Activated naive CD4-positive, alpha-beta T cell treated with anti-CD3 and anti-CD28 coated beads, Interleukin-2, amount 10 ng/mL, durations not matched to agents 7 days and 5 days (primary cell): ENCODE data around the gene AFF3.

ENCODE experiments used
- CTCF ChIA-PET: fragments of 350-600 bp; sonication (Branson Sonifier 250); formaldehyde crosslinking; loops from one replicate; lab custom pipeline; 2021; ENCODE audit warnings: antibody characterized with exemption; lab: Charles Lee
- DNase-seq: peaks from one replicate; pipeline ENCODE4 v3.0.0-alpha.2; 2020
- H3K27ac Mint-ChIP-seq: one replicate; pipeline ENCODE4 v1.8.0; 2021; ENCODE audit warnings: mild to moderate bottlenecking, moderate library complexity, mixed read lengths
- H3K27me3 Mint-ChIP-seq: one replicate; pipeline ENCODE4 v1.8.0; 2021; ENCODE audit warnings: mild to moderate bottlenecking, mixed read lengths
- H3K36me3 Mint-ChIP-seq: one replicate; pipeline ENCODE4 v1.8.0; 2021; ENCODE audit warnings: mixed read lengths
- H3K4me1 Mint-ChIP-seq: one replicate; pipeline ENCODE4 v1.8.0; 2021; ENCODE audit warnings: mixed read lengths
- H3K4me3 Mint-ChIP-seq: one replicate; pipeline ENCODE4 v1.8.0; 2021; ENCODE audit warnings: mild to moderate bottlenecking, moderate library complexity, mixed read lengths
- H3K9me3 Mint-ChIP-seq: one replicate; pipeline ENCODE4 v1.8.0; 2021; ENCODE audit warnings: mixed read lengths

AFF3 gene

DNA sequence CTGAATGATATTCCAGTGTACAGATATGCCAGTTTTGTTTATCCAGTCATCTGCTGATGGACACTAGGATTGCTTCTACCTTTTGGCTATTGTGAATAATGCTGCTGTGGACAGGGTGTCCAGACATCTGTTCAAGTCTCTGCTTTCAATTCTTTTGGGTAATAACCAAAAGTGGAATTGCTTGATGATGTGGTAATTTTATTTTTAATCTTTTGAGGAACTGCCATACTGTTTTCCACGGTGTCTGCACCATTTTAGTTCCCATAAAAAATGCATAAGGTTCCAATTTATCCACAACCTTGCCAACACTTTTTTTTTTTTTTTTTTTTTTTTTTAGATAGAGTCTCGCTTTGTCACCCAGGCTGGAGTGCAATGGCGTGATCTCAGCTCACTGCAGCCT is 510.7 kb downstream of the AFF3 start:
- H3K4me1 Mint-ChIP-seq, result no peaks in the 10 kb centered on the region
- no peak for DNase-seq
- H3K27ac Mint-ChIP-seq, result no peak overlapping the region
- H3K36me3 Mint-ChIP-seq, result no peaks in the 10 kb centered on the region
- H3K27me3 Mint-ChIP-seq, result no peaks in the 10 kb centered on the region
- peaks cover 11% of the 10 kb centered on the region for H3K9me3 Mint-ChIP-seq
- no peak overlapping the region for H3K4me3 Mint-ChIP-seq
- CTCF ChIA-PET, result no interaction called here

DNA sequence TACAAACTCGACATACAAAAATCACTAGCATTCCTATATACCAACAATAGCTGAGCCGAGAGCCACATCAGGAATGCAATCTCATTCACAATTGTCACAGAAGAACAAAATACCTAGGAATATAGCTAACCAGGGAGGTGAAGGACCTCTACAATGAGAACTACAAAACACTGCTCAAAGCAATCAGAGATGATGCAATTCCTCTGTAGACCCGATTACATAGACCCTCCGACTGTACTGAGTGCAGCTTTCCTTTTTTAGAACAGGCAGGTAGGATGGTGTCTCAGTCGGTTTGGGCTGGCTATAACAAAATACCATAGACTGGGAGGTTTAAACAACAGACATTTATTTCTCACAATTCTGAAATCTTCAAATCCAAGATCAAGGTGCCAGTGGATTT is 513.1 kb downstream of the AFF3 start:
- DNase-seq, result no peak
- no peaks in the 10 kb centered on the region for H3K27me3 Mint-ChIP-seq
- H3K4me1 Mint-ChIP-seq, result no peaks in the 10 kb centered on the region
- peaks cover 11% of the 10 kb centered on the region for H3K9me3 Mint-ChIP-seq
- H3K4me3 Mint-ChIP-seq, result no peak overlapping the region
- CTCF ChIA-PET, result no interaction called here
- H3K36me3 Mint-ChIP-seq, result no peaks in the 10 kb centered on the region
- H3K27ac Mint-ChIP-seq, result no peak overlapping the region

DNA sequence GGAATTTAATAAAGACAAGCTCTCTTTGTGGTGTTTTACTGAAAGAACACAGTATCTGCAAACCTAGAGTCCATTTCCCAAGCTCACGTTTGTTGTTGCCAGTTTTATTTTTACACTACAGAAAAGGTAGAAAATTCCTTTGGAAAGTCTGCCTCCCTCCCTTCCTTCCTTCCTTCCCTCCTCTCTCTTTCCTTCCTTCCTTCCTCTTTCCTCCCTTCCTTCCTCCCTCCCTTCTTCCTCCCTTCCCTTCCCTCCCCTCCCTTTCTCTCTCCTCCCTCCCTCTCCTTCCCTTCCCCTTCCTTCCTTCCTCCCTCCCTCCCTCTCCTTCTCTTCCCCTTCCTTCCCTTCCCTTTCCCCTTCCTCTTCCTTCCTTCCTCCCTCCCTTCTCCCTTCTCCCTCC is 516.2 kb downstream of the AFF3 start:
- no peak overlapping the region for H3K4me3 Mint-ChIP-seq
- H3K27me3 Mint-ChIP-seq, result no peaks in the 10 kb centered on the region
- no peaks in the 10 kb centered on the region for H3K9me3 Mint-ChIP-seq
- no peak for DNase-seq
- no peaks in the 10 kb centered on the region for H3K4me1 Mint-ChIP-seq
- CTCF ChIA-PET, result no interaction called here
- H3K36me3 Mint-ChIP-seq, result no peaks in the 10 kb centered on the region
- no peak overlapping the region for H3K27ac Mint-ChIP-seq

DNA sequence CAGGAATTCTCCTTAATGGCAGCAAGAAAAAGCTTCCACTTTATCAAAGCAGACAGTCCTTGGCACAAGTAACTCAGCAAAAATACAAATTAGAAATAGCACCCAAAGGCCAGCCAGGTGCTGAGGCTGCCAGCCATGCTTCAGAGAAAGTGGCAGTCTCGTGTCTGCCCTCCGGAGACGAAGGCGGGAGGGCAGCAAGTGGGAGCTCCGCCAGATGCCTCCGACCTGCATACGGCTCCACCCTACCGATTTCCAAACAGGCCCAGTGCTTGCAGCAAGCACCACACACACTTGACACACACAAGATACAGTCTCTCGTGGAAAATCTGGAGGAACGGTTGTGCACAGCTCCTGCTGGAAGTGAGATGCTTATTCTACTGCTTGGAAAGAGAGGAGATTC is 517.7 kb downstream of the AFF3 start:
- H3K9me3 Mint-ChIP-seq, result no peaks in the 10 kb centered on the region
- CTCF ChIA-PET, result interaction anchor here (1.2 kb wide), 1 partner anchor 10 kb away, joined by 3 read pairs; no protein-coding TSS in a partner anchor
- H3K4me1 Mint-ChIP-seq, result no peaks in the 10 kb centered on the region
- H3K36me3 Mint-ChIP-seq, result no peaks in the 10 kb centered on the region
- no peak overlapping the region for H3K4me3 Mint-ChIP-seq
- no peak overlapping the region for H3K27ac Mint-ChIP-seq
- H3K27me3 Mint-ChIP-seq, result no peaks in the 10 kb centered on the region
- no peak for DNase-seq

DNA sequence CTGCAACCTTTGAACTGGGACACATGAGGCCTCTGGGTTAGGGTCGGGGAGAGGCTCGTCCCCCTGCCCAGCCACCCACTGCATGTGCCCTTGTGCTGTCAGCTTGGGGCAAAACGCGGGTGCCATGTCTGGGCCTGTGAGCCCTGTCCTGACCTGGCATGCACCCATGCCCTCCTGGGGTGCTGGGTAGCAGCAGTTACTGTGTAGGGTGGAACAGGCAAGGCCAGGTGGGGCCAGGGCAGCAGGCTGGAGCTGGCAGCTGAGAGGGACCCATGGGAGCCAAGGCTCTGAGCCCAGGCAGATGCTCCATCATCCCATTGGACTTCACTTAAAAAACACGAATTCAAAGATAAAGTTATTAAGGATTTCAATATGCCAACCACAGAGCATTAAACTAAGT is 518.8 kb downstream of the AFF3 start:
- CTCF ChIA-PET, result interaction anchor here (1.2 kb wide), 1 partner anchor 8 kb away, joined by 3 read pairs; no protein-coding TSS in a partner anchor
- no peaks in the 10 kb centered on the region for H3K27me3 Mint-ChIP-seq
- H3K36me3 Mint-ChIP-seq, result no peaks in the 10 kb centered on the region
- no peak for DNase-seq
- H3K27ac Mint-ChIP-seq, result no peak overlapping the region
- no peak overlapping the region for H3K4me3 Mint-ChIP-seq
- no peaks in the 10 kb centered on the region for H3K4me1 Mint-ChIP-seq
- H3K9me3 Mint-ChIP-seq, result no peaks in the 10 kb centered on the region

DNA sequence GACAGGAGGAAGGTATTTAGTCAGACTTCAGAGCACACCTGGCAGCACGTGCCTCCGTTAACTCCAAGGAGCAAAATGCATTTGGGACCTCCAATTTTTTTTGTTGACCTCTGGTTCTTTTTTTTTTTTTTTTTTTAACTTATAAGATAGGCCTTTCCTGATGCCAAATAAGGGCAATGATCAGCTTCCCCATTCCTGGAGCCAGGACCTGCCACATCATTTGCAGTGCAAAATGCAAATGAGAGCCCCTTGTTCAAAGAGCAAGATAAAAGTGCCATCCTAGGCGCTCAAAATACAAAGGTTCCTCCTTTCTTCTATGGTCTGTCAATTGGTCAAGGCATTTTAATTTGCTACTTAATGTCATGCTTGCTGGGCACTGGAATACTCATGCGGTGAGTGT is 519.4 kb downstream of the AFF3 start:
- CTCF ChIA-PET, result no interaction called here
- no peak overlapping the region for H3K4me3 Mint-ChIP-seq
- no peaks in the 10 kb centered on the region for H3K27me3 Mint-ChIP-seq
- no peak for DNase-seq
- no peaks in the 10 kb centered on the region for H3K9me3 Mint-ChIP-seq
- H3K27ac Mint-ChIP-seq, result no peak overlapping the region
- no peaks in the 10 kb centered on the region for H3K36me3 Mint-ChIP-seq
- H3K4me1 Mint-ChIP-seq, result no peaks in the 10 kb centered on the region

DNA sequence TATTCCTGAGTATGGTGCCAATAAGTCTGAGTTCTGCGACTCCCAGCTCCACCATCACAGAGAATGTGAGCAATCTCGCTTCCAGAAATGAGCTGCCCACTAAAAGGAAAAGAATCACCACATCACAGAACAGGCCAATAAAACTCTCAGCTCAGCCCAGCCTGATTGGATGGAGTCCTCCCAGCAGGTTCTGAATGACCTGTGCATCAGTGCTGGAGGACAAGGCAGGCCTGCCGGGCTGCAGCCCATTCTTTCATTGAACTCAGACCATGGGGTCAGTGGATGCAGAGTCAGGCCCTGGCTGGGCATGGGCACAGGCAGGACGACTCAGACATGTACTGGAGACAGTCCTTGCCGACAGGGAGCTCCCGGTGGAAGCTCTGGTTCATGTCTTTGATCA is 519.9 kb downstream of the AFF3 start:
- no peaks in the 10 kb centered on the region for H3K9me3 Mint-ChIP-seq
- CTCF ChIA-PET, result no interaction called here
- no peak overlapping the region for H3K4me3 Mint-ChIP-seq
- no peaks in the 10 kb centered on the region for H3K36me3 Mint-ChIP-seq
- H3K27ac Mint-ChIP-seq, result no peak overlapping the region
- H3K4me1 Mint-ChIP-seq, result no peaks in the 10 kb centered on the region
- no peaks in the 10 kb centered on the region for H3K27me3 Mint-ChIP-seq
- no peak for DNase-seq

DNA sequence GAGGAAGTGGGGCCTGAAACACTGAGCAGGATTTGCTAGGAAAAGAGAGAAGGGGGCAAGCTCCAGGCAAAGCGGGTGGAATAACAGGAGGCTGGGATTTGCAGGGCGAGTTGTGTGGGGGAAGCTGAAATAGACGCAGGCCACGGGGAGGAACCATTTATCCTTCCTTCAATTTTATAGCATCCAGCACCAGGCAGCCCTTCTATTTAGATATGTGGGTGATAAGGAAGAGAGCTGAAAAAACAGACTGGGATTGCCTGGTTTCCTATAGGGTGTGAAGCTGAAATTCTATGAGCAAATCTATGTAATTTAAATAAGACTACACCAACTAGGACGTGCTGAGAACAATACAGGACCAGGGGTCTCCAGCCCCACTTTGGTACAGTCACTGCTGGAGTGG is 520.6 kb downstream of the AFF3 start:
- Mint-ChIP-seq H3K4me1 (no peaks in the 10 kb centered on the region), H3K36me3 (no peaks in the 10 kb centered on the region), H3K27me3 (no peaks in the 10 kb centered on the region), H3K4me3 (no peak overlapping the region), H3K27ac (no peak overlapping the region), H3K9me3 (no peaks in the 10 kb centered on the region)
- no peak for DNase-seq
- CTCF ChIA-PET, result no interaction called here

DNA sequence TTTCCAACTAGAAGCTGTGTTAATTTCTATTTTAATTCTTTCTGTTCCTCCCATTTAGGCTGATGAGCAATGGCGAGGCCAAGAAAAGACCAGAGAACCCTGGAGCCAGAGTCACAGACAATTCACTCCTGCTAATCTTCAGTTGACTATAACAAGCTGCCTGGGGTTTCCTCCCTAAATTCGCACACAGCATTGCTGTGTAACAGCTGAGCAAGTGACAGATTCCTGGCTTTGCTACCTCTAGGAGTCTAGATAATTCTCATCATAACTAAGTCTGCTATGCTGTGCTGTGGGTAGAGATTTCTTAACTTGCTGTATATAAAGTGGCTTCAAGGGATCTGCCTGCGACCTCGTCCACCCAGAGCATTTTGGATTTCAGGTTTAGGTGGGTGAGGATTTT is 521.3 kb downstream of the AFF3 start:
- CTCF ChIA-PET, result no interaction called here
- Mint-ChIP-seq H3K9me3 (no peaks in the 10 kb centered on the region), H3K27me3 (no peaks in the 10 kb centered on the region), H3K27ac (no peak overlapping the region), H3K4me1 (no peaks in the 10 kb centered on the region), H3K4me3 (no peak overlapping the region), H3K36me3 (no peaks in the 10 kb centered on the region)
- no peak for DNase-seq

DNA sequence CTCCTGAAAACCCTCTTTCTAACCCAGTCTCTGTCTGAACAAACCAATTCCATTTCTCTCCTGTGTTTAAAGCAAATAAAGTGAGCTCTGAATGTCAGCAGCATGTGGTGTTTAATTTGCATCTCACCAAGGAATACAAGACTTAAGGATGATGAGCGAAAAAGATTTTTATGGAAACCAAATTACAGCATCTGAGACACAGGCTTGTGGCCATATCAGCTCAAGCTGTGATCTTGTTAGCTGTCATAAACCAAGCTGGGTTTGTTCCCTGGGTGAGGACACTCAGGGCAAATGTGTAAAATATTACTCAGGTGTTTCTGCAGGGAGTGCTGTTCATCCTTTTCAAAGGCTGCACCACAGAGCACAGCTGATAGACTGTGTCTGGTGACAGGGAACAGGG is 523.2 kb downstream of the AFF3 start:
- H3K36me3 Mint-ChIP-seq, result no peaks in the 10 kb centered on the region
- no peaks in the 10 kb centered on the region for H3K4me1 Mint-ChIP-seq
- DNase-seq, result no peak
- H3K4me3 Mint-ChIP-seq, result no peak overlapping the region
- H3K27ac Mint-ChIP-seq, result no peak overlapping the region
- H3K9me3 Mint-ChIP-seq, result no peaks in the 10 kb centered on the region
- CTCF ChIA-PET, result no interaction called here
- H3K27me3 Mint-ChIP-seq, result no peaks in the 10 kb centered on the region

DNA sequence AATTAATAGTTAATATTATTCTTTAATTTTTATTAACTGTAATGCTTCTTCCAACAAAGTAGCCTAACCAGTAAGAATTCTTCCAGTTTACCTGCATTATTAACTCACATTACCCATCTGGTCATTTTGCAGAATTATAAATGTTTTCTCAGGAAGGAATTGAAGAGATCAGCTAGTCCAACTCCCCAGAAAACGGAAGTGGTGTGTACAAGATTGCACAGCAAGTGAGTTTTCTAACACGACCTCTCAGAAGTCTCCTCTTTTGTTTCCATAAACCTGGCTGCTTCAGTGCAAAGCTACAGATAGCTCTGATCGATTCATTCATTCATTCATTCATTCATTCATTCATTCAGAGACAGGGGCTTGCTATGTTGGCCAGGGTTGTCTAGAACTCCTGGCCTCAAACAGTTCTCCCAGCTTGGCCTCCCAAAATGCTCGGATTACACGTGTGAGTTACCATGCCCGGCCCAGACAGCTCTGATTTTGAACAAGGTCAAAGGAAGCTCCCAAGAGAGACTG is 523.8 kb downstream of the AFF3 start:
- Mint-ChIP-seq H3K4me1 (no peaks in the 10 kb centered on the region), H3K4me3 (no peak overlapping the region), H3K27me3 (no peaks in the 10 kb centered on the region), H3K27ac (no peak overlapping the region), H3K9me3 (no peaks in the 10 kb centered on the region), H3K36me3 (no peaks in the 10 kb centered on the region)
- CTCF ChIA-PET, result interaction anchor here (0.6 kb wide), 1 partner anchor 385 kb away, joined by 3 read pairs; no protein-coding TSS in a partner anchor
- no peak for DNase-seq

DNA sequence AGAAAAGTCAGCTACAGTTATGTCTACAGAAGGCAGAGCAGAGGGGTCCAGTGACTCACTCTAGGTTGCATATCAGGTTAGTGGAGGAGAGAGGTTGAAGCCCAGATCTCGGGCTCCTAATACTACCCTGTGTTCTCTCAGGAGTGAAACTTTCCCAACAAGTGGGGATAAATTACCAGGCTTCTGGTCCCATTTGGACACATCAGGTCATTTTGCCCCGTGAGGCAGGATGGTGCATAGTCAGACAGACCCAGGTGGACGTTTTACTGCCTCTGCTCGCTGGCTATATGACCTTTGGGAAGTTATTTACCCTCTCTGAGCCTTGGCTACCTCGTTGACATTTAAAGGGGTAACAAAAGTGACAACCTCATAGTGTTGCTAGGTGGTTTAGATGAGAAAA is 524.6 kb downstream of the AFF3 start:
- CTCF ChIA-PET, result no interaction called here
- H3K9me3 Mint-ChIP-seq, result no peaks in the 10 kb centered on the region
- no peak overlapping the region for H3K4me3 Mint-ChIP-seq
- no peaks in the 10 kb centered on the region for H3K36me3 Mint-ChIP-seq
- DNase-seq, result no peak
- no peaks in the 10 kb centered on the region for H3K4me1 Mint-ChIP-seq
- no peaks in the 10 kb centered on the region for H3K27me3 Mint-ChIP-seq
- H3K27ac Mint-ChIP-seq, result no peak overlapping the region

DNA sequence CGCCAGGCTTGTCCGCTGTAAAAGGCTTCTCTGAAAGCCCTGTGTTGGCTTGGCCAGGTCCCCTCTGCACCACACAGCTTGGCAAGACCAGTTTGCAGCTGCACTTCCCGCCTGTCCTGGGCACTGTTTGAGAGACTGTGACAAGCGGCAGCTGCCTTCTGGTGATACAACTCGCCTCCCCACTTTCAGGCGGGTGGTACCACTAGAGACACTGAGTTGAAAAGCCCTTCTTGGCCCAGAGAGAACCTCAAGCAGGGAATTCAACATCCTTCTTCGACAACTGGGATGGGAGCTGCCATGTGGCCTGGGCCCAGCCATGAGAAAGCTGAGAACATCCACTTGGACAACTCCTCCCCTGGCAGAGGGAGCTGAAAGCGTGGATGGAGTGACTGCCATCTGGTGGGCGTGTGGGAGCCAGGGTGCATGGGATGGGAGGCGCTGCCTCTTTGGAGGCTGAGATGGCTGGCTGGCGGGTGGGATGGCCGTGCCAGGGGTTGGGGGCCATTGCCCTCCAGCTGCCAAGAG is 527.1 kb downstream of the AFF3 start:
- CTCF ChIA-PET, result interaction anchor here (1.2 kb wide), 1 partner anchor 9 kb away, joined by 3 read pairs; no protein-coding TSS in a partner anchor
- no peak overlapping the region for H3K4me3 Mint-ChIP-seq
- H3K27ac Mint-ChIP-seq, result no peak overlapping the region
- H3K4me1 Mint-ChIP-seq, result no peaks in the 10 kb centered on the region
- DNase-seq, result no peak
- no peaks in the 10 kb centered on the region for H3K27me3 Mint-ChIP-seq
- H3K9me3 Mint-ChIP-seq, result no peaks in the 10 kb centered on the region
- no peaks in the 10 kb centered on the region for H3K36me3 Mint-ChIP-seq

DNA sequence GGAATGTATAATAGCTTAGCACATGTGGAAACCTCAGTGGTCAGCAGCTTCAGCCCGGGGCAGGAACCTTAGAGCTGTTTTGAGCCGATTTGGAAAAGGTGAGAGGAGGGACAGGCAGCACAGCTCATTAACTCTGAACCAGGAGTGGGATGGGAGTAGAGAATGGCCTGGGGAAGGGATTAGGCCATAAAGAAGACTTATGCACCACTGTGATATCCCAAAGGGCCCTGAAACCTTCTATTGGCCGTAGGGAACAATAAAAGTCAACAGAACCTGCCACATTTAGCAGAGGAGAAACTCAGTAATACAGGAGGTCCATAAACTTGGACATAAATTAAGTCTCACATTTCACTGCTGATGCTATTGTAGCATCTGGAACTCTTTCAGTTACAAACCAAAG is 528.4 kb downstream of the AFF3 start:
- CTCF ChIA-PET, result no interaction called here
- Mint-ChIP-seq H3K9me3 (no peaks in the 10 kb centered on the region), H3K36me3 (no peaks in the 10 kb centered on the region), H3K4me3 (no peak overlapping the region), H3K27ac (no peak overlapping the region), H3K27me3 (no peaks in the 10 kb centered on the region), H3K4me1 (no peaks in the 10 kb centered on the region)
- no peak for DNase-seq

DNA sequence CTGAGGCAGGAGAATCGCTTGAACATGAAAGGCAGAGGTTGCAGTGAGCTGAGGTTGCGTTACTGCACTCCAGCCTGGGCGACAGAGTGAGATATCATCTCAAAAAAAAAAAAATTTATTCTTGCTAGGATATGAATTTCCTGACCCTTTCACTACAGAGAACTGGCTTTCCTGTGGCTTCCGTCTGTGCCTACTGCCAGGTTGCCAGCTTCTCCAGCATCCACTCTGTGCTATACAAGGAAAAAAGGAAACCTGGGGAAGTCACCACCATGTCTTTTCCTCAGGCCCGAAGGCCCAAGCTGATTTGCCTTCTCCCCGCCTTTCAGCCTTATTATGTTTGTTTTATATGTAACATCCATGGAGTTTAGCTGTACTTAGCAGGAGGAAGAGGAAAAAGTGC is 530.6 kb downstream of the AFF3 start:
- Mint-ChIP-seq H3K4me3 (no peak overlapping the region), H3K4me1 (no peaks in the 10 kb centered on the region), H3K9me3 (no peaks in the 10 kb centered on the region), H3K27ac (no peak overlapping the region), H3K27me3 (no peaks in the 10 kb centered on the region), H3K36me3 (no peaks in the 10 kb centered on the region)
- CTCF ChIA-PET, result no interaction called here
- no peak for DNase-seq

DNA sequence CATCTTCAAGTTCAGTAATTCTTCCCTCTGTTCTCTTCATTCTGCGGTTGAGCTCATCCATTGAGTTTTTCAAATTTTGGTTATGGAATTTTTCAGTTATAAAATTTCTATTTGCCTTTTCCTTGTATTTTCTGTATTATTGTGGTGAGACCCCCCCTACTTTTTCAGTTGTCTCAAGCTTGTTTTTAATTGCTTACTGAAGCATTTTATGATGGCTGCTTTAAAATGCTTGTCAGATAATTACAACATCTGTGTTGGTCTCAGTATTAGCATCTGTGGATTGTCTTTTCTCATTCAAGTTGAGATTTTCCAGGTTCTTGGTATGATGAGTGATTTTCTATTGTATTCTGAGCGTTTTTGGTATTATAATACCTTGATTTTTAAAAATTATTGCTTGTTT is 531.4 kb downstream of the AFF3 start:
- H3K4me3 Mint-ChIP-seq, result no peak overlapping the region
- H3K27me3 Mint-ChIP-seq, result no peaks in the 10 kb centered on the region
- H3K4me1 Mint-ChIP-seq, result no peaks in the 10 kb centered on the region
- no peaks in the 10 kb centered on the region for H3K36me3 Mint-ChIP-seq
- DNase-seq, result no peak
- H3K9me3 Mint-ChIP-seq, result no peaks in the 10 kb centered on the region
- CTCF ChIA-PET, result no interaction called here
- H3K27ac Mint-ChIP-seq, result no peak overlapping the region
